HG03025 (cell line): Measurements from ENCODE around the gene ARHGAP10.

Experiments used
- ATAC-seq: cut with Tn5 transposase; IDR thresholded peaks from one replicate; pipeline ENCODE4 v1.9.1; 2021; ENCODE audit warnings: mild to moderate bottlenecking, moderate library complexity; ENCODE audit not compliant: unreplicated experiment, low FRiP score

The ARHGAP10 gene

GRCh38 chr4:147820975-147821374, 89.1 kb downstream of the ARHGAP10 start:
- ATAC-seq = no peak

- no peak for ATAC-seq
Measured at GRCh38 chr4:147821555-147821954, 89.7 kb downstream of the ARHGAP10 start.

GRCh38 chr4:147822128-147822527, 90.2 kb downstream of the ARHGAP10 start:
- ATAC-seq = no peak

GRCh38 chr4:147823130-147823529, 91.2 kb downstream of the ARHGAP10 start:
- no peak for ATAC-seq

GRCh38 chr4:147824316-147824715, 92.4 kb downstream of the ARHGAP10 start:
- no peak for ATAC-seq

GRCh38 chr4:147824884-147825283, 93.0 kb downstream of the ARHGAP10 start:
- no peak for ATAC-seq

GRCh38 chr4:147825451-147826287, 93.8 kb downstream of the ARHGAP10 start:
- ATAC-seq = no peak

GRCh38 chr4:147826288-147826646, 94.4 kb downstream of the ARHGAP10 start:
- ATAC-seq = no peak

GRCh38 chr4:147828331-147828905, 96.5 kb downstream of the ARHGAP10 start:
- no peak for ATAC-seq

GRCh38 chr4:147829401-147830101, 97.7 kb downstream of the ARHGAP10 start:
- ATAC-seq = no peak

GRCh38 chr4:147830102-147830463, 98.2 kb downstream of the ARHGAP10 start:
- ATAC-seq = no peak

- ATAC-seq = no peak
Measured at GRCh38 chr4:147830987-147831386, 99.1 kb downstream of the ARHGAP10 start.

GRCh38 chr4:147831551-147832171, 99.8 kb downstream of the ARHGAP10 start:
- ATAC-seq = no peak

- ATAC-seq = no peak
Measured at GRCh38 chr4:147833254-147833653, 101.4 kb downstream of the ARHGAP10 start.

GRCh38 chr4:147833741-147834140, 101.9 kb downstream of the ARHGAP10 start:
- no peak for ATAC-seq

- ATAC-seq = no peak
Measured at GRCh38 chr4:147834480-147834879, 102.6 kb downstream of the ARHGAP10 start.

- ATAC-seq = peak; percentile 59
Measured at GRCh38 chr4:147836807-147837206, 104.9 kb downstream of the ARHGAP10 start.

GRCh38 chr4:147837435-147837834, 105.5 kb downstream of the ARHGAP10 start:
- no peak for ATAC-seq

- no peak for ATAC-seq
Measured at GRCh38 chr4:147837854-147838253, 106.0 kb downstream of the ARHGAP10 start.

- ATAC-seq = no peak
Measured at GRCh38 chr4:147839200-147839599, 107.3 kb downstream of the ARHGAP10 start.

- ATAC-seq = no peak
Measured at GRCh38 chr4:147839663-147840062, 107.8 kb downstream of the ARHGAP10 start.
